ENCODE results near the gene JOSD2.

Gene JOSD2

DNA sequence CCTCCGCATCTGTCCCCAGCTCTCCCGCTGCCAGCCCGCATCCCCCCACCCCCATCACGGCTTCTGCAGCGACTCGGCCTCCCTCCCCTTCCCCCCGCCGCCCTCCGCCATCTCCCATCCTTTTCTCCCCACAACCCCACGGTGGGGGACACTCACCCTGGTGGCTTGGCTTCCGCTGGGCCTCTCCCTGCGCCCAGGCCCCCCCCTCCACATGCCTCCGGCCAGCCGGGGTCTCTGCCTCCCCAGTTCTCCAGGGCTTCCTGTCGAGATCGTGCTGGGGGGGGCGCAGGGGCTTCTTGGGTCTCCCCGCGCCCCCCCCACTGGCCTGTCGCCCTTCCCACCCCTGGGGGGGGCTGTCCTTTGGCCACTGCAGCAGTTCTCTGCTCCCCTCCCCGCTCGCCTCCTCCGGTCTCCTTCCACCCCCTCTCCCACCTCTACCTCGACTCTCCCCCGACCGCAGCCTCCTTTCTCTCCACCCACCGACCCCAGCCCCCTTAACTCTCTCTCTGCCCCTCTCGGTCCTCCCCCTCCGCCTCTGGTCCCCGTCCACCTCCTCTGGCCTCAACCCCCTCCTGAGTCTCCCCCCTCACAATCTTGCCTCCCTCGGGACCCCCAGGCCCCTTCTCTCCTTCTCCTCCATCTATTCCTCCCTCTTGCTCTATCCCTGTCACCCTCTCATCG lies 40.2 kb upstream of the JOSD2 start:
- no peak overlapping the region for H3K4me3 Mint-ChIP-seq

DNA sequence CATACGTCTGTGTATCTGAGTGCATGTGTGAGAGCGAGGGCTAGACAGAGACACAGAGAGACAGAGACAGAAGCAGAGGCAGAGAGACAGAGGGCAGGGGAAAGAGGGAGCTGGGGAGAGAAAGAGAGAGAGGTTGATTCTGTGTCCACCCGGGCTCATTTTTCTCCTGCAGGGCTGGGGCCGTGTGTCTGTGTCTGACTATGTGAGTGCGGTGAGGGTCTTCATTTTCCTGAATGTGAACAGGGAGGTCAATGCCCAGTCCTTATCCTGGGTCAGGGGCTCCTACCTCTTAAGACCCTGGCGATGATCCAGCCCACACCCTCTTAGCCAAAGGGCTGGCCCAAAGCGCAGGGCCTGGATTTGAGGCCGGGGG lies 39.6 kb upstream of the JOSD2 start:
- H3K4me3 Mint-ChIP-seq: no peak overlapping the region
- H3K27me3 Mint-ChIP-seq: peaks cover 59% of the 10 kb centered on the region
- no peaks in the 10 kb centered on the region for H3K36me3 Mint-ChIP-seq (ENCODE audit: low read depth)
- H3K27ac Mint-ChIP-seq: no peak overlapping the region
- H3K9me3 Mint-ChIP-seq: no peaks in the 10 kb centered on the region
- H3K4me1 Mint-ChIP-seq (ENCODE audit: low read depth): no peaks in the 10 kb centered on the region
- intact Hi-C loops (cut with micrococcal nuclease): no loop called here

More for the DNA sequence above, 40.2 kb upstream of the JOSD2 start:
- peaks cover 1% of the 10 kb centered on the region for H3K4me1 Mint-ChIP-seq (ENCODE audit: low read depth)
- intact Hi-C loops (cut with micrococcal nuclease): no loop called here
- no peak overlapping the region for H3K27ac Mint-ChIP-seq
- no peaks in the 10 kb centered on the region for H3K36me3 Mint-ChIP-seq (ENCODE audit: low read depth)
- H3K27me3 Mint-ChIP-seq: peaks cover 64% of the 10 kb centered on the region
- H3K9me3 Mint-ChIP-seq: no peaks in the 10 kb centered on the region

DNA sequence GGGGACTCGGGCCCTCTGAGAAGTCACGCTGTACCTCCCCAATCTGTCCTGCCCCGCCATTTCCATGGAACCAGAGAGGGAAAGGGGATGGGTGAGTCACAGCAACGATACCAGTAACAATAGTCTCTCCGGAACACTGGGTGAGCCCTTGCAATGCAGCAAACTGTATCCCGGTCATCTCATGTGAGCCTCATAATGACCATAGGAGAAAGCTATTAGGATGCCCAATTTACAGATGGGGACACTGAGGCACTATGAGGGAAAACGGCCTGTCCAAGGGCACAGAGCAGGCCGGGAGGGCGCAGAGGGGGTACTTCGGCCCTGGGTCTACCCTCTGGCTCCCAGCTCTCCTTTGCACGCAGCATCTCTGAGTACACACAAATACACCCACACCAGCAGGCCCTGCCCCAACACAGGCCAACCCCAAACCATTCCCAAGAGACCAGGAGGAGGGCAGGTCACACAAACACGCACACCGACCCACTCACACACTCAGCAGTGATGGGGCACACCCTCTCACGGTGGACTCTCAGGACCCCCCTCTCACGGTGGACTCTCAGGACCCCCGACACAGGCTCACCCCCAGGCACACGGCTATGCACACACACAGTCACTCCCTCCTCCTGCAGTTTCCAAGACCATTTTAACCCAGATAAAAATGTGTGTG lies 39.1 kb upstream of the JOSD2 start:
- no peaks in the 10 kb centered on the region for H3K36me3 Mint-ChIP-seq (ENCODE audit: low read depth)
- no peaks in the 10 kb centered on the region for H3K4me1 Mint-ChIP-seq (ENCODE audit: low read depth)
- no peak overlapping the region for H3K4me3 Mint-ChIP-seq
- intact Hi-C loops (cut with micrococcal nuclease): no loop called here
- H3K27ac Mint-ChIP-seq: no peak overlapping the region
- H3K9me3 Mint-ChIP-seq: no peaks in the 10 kb centered on the region
- peaks cover 54% of the 10 kb centered on the region for H3K27me3 Mint-ChIP-seq

DNA sequence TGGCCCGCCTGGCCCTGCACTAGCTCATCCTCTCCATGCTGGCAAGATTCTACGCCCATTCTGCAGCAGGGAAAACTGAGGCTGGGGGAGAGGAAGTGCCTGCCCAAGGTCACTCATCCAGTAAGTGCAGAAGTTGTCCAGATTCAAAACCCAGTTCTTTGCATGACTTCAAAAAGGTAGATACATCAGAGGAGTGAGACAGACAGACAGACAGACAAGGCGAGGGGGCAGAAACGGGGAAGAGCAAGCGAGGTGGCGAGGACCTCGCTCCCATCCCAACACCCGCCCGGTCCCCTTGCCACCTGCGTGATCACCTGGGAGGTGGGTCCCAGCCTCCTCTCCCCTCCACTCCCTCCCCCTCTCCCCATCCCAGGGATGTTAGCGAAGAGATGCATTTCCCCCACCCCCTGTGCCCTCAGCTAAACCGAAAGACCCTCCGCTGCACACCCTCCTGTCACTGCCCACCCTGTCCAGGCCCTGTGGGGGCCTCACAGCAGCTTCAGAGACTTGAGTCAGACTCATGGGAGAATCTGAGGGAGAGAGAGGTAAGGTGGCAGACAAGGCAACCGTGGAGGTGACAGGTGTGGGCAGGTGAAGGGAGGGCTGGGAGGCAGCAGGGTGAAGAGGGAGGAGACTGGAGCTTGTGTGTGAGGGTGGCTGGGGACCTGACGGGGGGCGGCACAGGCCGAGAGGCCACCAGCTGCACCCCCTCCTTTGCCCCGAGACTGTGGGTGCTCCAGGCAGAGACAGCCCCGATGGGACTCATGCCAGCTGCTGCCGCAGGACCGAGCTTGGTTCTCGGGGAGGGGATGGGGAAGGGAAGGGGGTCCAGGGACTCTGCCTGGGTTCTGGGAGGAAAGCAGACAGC lies 38.3 kb upstream of the JOSD2 start:
- no peak overlapping the region for H3K4me3 Mint-ChIP-seq
- H3K27me3 Mint-ChIP-seq: peaks cover 46% of the 10 kb centered on the region
- H3K9me3 Mint-ChIP-seq: no peaks in the 10 kb centered on the region
- no peak overlapping the region for H3K27ac Mint-ChIP-seq
- H3K36me3 Mint-ChIP-seq (ENCODE audit: low read depth): no peaks in the 10 kb centered on the region
- intact Hi-C loops (cut with micrococcal nuclease): no loop called here
- H3K4me1 Mint-ChIP-seq (ENCODE audit: low read depth): no peaks in the 10 kb centered on the region

DNA sequence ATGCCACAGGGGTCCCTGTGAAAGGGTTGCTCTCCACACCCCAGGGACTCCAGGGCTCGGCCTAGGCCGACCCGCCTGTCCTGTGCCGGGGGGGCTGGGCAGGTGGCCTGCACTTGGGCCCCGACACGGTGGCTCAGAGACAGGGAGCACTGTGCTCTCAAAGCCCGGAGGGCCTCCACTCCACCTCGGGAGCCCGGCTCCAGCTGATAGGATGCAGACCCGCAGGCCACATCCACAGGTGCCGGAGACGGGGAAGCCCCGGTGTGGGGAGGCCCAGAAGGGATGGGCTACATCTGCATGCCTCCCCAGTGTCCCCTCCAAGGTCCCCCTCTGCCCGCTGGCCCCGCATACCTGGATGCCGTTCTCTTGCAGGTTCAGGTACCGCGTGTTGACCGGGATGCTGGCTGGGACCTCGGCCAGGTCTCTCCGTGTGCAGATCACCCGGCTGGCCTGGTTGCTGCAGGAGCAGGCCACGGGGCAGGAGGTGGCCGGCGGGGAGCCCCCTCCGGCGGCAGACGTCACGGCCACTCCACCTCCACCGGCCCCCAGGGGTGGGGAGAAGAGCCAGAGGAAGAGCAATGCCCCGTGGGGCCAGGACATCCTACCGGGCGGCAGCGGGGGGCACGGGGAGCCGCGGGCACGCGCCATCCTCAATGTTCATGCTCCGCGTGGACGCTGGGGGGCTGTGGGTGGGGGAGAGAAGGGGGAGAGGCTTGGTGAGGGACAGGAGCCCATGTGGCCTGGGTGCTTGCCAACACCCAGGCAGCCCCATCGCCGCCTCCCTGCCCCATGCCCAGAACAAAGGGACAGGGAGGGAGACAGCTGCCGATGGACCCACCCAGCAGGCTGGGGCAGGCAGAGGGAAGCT lies 37.4 kb upstream of the JOSD2 start:
- peaks cover 41% of the 10 kb centered on the region for H3K27me3 Mint-ChIP-seq
- intact Hi-C loops (cut with micrococcal nuclease): no loop called here
- H3K4me3 Mint-ChIP-seq: no peak overlapping the region
- H3K4me1 Mint-ChIP-seq (ENCODE audit: low read depth): no peaks in the 10 kb centered on the region
- H3K9me3 Mint-ChIP-seq: no peaks in the 10 kb centered on the region
- no peaks in the 10 kb centered on the region for H3K36me3 Mint-ChIP-seq (ENCODE audit: low read depth)
- H3K27ac Mint-ChIP-seq: no peak overlapping the region

DNA sequence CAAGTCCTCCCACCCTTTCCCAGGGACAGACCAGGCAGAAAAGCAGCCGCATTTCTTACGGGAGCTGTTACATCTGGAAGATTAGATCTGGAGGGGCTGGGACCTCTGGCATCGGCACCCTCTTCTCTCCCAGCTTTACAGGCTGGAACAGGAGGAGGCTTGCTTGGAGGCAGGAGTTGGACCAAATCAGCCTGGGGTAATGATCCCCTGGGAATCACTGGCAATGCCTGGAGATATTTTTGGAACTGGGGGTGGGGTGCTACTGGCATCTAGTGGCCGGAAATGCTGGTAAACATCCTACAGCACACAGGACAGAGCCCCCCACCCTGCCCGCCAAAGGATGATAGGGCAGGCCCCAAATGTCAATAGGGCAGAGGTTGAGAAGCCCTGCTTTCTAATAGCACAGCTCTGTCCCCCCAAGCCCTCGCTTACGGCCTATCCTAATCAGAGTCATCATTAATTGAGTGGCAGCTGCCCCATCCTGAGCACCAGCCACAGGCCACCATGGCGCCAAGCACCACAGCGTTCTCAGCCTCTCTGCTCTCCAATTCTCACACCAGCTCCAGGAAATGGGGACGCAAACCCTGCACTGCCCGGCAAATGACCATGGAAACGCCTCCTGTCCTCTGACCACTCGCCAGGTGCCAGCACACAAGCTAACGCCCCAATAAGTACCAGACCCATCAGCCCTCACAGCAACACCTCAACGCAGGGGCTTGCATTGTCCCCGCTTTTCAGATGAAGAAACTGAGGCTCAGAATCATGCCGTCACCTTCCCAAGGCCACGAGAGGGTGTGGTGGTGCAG lies 36.6 kb upstream of the JOSD2 start:
- peaks cover 33% of the 10 kb centered on the region for H3K27me3 Mint-ChIP-seq
- no peak overlapping the region for H3K27ac Mint-ChIP-seq

DNA sequence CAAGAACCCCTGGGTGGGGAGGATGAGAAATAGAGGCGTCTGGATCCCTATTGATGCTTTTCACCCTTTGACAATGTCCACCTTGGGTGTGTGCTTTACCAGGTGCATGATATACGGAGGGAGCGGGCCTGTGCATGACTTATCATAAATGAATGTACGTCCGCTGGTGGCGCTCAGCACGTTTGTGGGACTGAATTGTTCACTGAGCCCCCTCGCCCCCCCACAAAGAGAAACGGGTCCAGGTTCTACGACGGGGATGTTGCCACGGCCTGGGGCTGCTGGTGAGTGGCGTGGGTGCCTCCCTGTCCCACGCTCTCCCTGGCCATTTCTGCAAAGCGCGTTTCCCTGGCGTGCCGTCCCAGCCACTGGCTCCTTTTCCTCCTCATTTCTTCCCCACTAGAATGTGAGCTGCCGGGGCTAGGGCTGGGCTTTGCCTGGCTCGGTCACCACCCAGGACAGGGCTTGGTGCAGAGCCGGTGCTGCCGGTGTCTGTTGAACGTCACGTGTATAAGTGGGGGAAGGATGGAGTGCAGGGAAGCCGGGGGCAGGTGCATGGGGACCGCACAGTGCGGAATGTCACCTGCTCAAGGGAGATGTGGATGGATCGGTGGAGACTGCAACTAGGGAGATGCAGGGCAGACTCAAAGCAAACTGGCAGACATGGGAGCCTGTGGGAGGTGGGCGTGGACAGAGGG lies 35.7 kb upstream of the JOSD2 start:
- Mint-ChIP-seq H3K4me1 (ENCODE audit: low read depth) (no peaks in the 10 kb centered on the region), H3K36me3 (ENCODE audit: low read depth) (no peaks in the 10 kb centered on the region), H3K27me3 (peaks cover 24% of the 10 kb centered on the region), H3K4me3 (no peak overlapping the region), H3K27ac (no peak overlapping the region), H3K9me3 (no peaks in the 10 kb centered on the region)
- intact Hi-C loops (cut with micrococcal nuclease): no loop called here

More for the DNA sequence above, 36.6 kb upstream of the JOSD2 start:
- H3K4me3 Mint-ChIP-seq: no peak overlapping the region
- intact Hi-C loops (cut with micrococcal nuclease): no loop called here
- no peaks in the 10 kb centered on the region for H3K4me1 Mint-ChIP-seq (ENCODE audit: low read depth)
- H3K36me3 Mint-ChIP-seq (ENCODE audit: low read depth): no peaks in the 10 kb centered on the region
- no peaks in the 10 kb centered on the region for H3K9me3 Mint-ChIP-seq

DNA sequence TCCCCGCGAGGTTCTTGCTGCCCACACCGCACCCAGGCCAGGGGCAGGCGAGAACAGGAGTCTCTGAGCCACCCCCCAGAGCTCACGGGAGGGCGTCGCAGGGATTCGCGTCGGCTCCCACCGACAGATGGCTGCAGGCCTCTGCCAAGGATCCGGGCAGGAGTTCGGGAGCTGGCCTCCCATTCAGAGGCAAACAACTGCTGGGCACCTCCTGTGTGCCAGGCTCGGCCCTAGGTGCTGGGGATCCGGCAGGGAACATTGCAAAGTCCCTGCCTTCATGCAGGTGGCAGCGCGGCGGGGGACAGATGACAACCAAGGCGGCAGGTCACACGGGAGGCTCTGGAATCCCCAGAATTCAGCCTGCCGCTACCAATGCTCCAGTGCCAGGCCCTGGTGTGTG lies 32.0 kb upstream of the JOSD2 start:
- H3K9me3 Mint-ChIP-seq: no peaks in the 10 kb centered on the region
- H3K27ac Mint-ChIP-seq: no peak overlapping the region
- no peaks in the 10 kb centered on the region for H3K36me3 Mint-ChIP-seq (ENCODE audit: low read depth)
- peaks cover 3% of the 10 kb centered on the region for H3K27me3 Mint-ChIP-seq
- H3K4me3 Mint-ChIP-seq: no peak overlapping the region
- H3K4me1 Mint-ChIP-seq (ENCODE audit: low read depth): no peaks in the 10 kb centered on the region
- intact Hi-C loops (cut with micrococcal nuclease): no loop called here

DNA sequence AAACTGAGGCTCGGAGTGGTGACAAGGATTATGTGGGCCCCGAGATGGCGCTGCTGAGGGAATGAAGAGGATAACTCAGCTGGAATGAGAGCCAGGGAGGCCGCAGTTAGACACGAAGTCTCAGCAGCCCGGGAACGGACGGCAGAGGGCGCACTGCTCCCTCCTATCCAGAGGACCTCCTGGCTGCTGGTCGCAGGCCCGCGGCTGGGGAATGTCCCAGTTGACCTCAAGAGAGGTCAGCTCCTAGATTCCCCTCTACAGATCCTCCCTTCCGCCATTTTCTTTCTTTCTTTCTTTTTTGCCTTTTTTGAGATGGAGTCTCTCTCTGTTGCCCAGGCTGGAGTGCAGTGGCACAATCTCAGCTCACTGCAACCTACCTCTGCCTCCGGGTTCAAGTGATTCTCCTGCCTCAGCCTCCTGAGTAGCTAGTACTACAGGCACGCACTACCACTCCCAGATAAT lies 26.8 kb upstream of the JOSD2 start:
- no peak overlapping the region for H3K4me3 Mint-ChIP-seq
- intact Hi-C loops (cut with micrococcal nuclease): loop anchor here (1.0 kb wide), 1 partner anchor 246 kb away; no protein-coding TSS in a partner anchor
- H3K4me1 Mint-ChIP-seq (ENCODE audit: low read depth): no peaks in the 10 kb centered on the region
- no peak overlapping the region for H3K27ac Mint-ChIP-seq
- peaks cover 11% of the 10 kb centered on the region for H3K27me3 Mint-ChIP-seq
- H3K36me3 Mint-ChIP-seq (ENCODE audit: low read depth): no peaks in the 10 kb centered on the region
- H3K9me3 Mint-ChIP-seq: peaks cover 10% of the 10 kb centered on the region

DNA sequence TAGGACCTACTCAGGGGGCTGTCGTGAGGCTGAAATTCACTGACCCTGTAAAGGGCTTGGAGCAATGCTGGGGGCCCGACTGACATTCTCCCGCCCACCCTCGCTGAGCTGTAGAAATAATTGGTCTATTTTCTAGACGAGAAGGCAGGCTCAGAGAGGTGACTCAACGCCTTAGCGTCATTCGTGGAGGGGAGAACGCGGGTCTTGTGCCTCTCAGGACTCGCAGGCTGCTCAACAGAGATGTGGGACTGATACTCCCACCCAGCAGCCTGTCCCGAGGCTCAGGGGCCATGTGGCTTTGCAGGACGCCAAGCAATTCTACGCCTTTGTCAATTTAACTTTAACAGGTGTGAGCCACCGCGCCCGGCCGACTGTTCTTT lies 26.3 kb upstream of the JOSD2 start:
- intact Hi-C loops (cut with micrococcal nuclease): loop anchor here (1.0 kb wide), 1 partner anchor 246 kb away; no protein-coding TSS in a partner anchor
- Mint-ChIP-seq H3K36me3 (ENCODE audit: low read depth) (no peaks in the 10 kb centered on the region), H3K4me1 (ENCODE audit: low read depth) (no peaks in the 10 kb centered on the region), H3K9me3 (peaks cover 15% of the 10 kb centered on the region), H3K4me3 (no peak overlapping the region), H3K27me3 (peaks cover 14% of the 10 kb centered on the region), H3K27ac (no peak overlapping the region)

DNA sequence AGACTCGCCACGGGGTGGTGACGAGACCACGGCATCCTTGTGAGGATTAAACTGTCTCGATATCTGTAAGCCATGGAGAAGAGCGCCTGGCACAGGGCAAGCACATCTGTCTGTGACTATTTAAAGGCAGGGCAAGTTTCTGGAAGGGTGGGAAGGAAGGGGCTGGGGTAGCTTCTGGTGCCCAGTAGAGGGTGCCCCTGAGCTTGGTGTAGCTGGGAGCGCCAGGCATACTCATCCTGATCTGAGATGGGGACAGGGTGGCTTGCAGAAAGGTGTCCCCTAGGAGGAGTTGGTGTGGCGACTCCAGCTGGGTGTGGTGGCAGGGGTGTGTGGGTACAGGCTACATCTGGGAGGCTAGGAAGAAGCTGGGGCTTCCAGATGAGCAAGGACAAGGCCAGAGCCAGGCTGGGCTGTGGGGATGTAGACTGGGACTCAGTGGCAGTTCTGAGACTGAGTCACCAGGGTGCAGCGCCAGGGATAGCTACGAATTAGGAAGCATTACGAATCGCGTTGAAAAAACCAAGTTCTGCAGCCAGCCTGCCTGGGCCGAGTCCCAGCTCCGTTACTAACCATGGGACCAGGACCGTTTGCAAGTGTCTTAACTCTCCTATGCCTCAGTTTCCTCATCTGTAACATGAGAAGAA lies 25.8 kb upstream of the JOSD2 start:
- Mint-ChIP-seq H3K27me3 (peaks cover 15% of the 10 kb centered on the region), H3K36me3 (ENCODE audit: low read depth) (no peaks in the 10 kb centered on the region), H3K9me3 (peaks cover 15% of the 10 kb centered on the region), H3K27ac (no peak overlapping the region), H3K4me3 (no peak overlapping the region), H3K4me1 (ENCODE audit: low read depth) (no peaks in the 10 kb centered on the region)
- intact Hi-C loops (cut with micrococcal nuclease): loop anchor here (1.0 kb wide), 1 partner anchor 247 kb away; no protein-coding TSS in a partner anchor

DNA sequence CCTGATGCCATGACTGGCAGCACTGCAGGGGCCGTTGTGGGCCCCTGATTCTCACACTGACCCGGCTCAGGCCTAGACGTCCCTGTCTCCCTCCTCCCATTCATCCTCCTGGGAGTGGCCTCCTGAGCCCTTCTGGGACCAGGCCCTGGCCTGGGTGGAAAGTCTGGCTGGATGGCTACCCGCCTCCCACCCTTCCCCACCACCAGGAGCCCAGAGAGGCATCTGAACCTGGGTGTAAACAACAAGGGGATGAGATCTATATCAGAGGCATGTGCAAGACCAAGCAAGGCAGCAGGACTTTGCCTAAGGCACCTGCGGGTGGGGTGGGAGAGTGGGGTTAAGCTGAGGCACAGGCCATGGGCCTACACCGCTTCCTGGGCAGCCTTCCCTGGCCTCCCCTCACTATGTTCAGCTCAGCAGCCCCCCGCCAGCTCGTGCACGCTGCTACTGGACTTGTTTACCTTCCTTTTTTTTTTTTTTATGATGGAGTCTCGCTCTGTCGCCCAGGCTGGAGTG lies 24.7 kb upstream of the JOSD2 start:
- intact Hi-C loops (cut with micrococcal nuclease): no loop called here
- peaks cover 15% of the 10 kb centered on the region for H3K9me3 Mint-ChIP-seq
- no peaks in the 10 kb centered on the region for H3K36me3 Mint-ChIP-seq (ENCODE audit: low read depth)
- H3K27ac Mint-ChIP-seq: no peak overlapping the region
- H3K4me3 Mint-ChIP-seq: no peak overlapping the region
- no peaks in the 10 kb centered on the region for H3K4me1 Mint-ChIP-seq (ENCODE audit: low read depth)
- peaks cover 18% of the 10 kb centered on the region for H3K27me3 Mint-ChIP-seq

Measured in dendritic cell treated with granulocyte-macrophage colony-stimulating factor and Interleukin-4, amounts not matched to agents 40 ng/mL and 50 ng/mL, for 4 days (primary cell).